KMS-11 (cell line): ENCODE measurements around the gene CCNG1.

Experiments
- H2AFZ ChIP-seq: fragments of 200-600 bp; sonication (generic); 2 replicates; pipeline ENCODE4 v1.6.1; 2016; ENCODE audit warnings: antibody characterized with exemption, mixed run types, low read depth
- H3K27ac ChIP-seq: fragments of 200-600 bp; sonication (generic); 2 replicates; pipeline ENCODE4 v1.6.1; 2016; ENCODE audit warnings: mild to moderate bottlenecking, mixed run types
- H3K27me3 ChIP-seq: fragments of 200-600 bp; sonication (generic); 2 replicates; pipeline ENCODE4 v1.6.1; 2017; ENCODE audit warnings: mild to moderate bottlenecking, low read depth, mixed run types, moderate library complexity; ENCODE audit not compliant: insufficient read depth
- H3K36me3 ChIP-seq: fragments of 200-600 bp; sonication (generic); 2 replicates; pipeline ENCODE4 v1.6.1; 2017; ENCODE audit warnings: mild to moderate bottlenecking, mixed run types; ENCODE audit not compliant: insufficient read depth
- H3K4me1 ChIP-seq: fragments of 200-600 bp; sonication (generic); 2 replicates; pipeline ENCODE4 v1.6.1; 2016; ENCODE audit warnings: mild to moderate bottlenecking, low read depth, mixed run types; ENCODE audit not compliant: poor library complexity, severe bottlenecking
- H3K4me2 ChIP-seq: fragments of 200-600 bp; sonication (generic); 2 replicates; pipeline ENCODE4 v1.7.0; 2016; ENCODE audit warnings: mild to moderate bottlenecking, mixed run types
- H3K4me3 ChIP-seq: fragments of 200-600 bp; sonication (generic); IDR thresholded peaks from 2 replicates; pipeline ENCODE4 v1.6.1; 2017; ENCODE audit warnings: low read depth, low read length, mixed read lengths; ENCODE audit not compliant: insufficient read depth
- H3K79me2 ChIP-seq: fragments of 200-600 bp; sonication (generic); 2 replicates; pipeline ENCODE4 v1.6.1; 2016; ENCODE audit warnings: low read depth, mixed run types; ENCODE audit not compliant: insufficient read depth
- H3K9ac ChIP-seq: fragments of 200-600 bp; sonication (generic); 2 replicates; pipeline ENCODE4 v1.6.1; 2016; ENCODE audit warnings: mild to moderate bottlenecking, mixed run types
- H4K20me1 ChIP-seq: fragments of 200-600 bp; sonication (generic); 2 replicates; pipeline ENCODE4 v1.6.1; 2016; ENCODE audit warnings: mild to moderate bottlenecking, mixed run types; ENCODE audit not compliant: insufficient read depth
- CTCF ChIP-seq: fragments of 200-600 bp; sonication (generic); conservative IDR thresholded peaks from 2 replicates; pipeline ENCODE4 v1.6.1; 2017; ENCODE audit warnings: low read depth, mild to moderate bottlenecking, antibody characterized with exemption, low read length, moderate library complexity, mixed read lengths

The CCNG1 gene

GRCh38 chr5:163444526-163444925, 7.1 kb downstream of the CCNG1 start:
- Histone ChIP-seq H3K4me2 (no peak overlapping the region), H4K20me1 (no peaks in the 10 kb centered on the region), H2AFZ (no peak overlapping the region), H3K4me1 (peaks cover 25% of the 10 kb centered on the region), H3K27me3 (no peaks in the 10 kb centered on the region), H3K79me2 (peaks cover 25% of the 10 kb centered on the region), H3K4me3 (no peak overlapping the region), H3K27ac (no peak overlapping the region), H3K9ac (no peak overlapping the region), H3K36me3 (peaks cover 12% of the 10 kb centered on the region; the same call in 1 of the 2 replicates)
- no peak for TF ChIP-seq CTCF

GRCh38 chr5:163445345-163445744, 8.0 kb downstream of the CCNG1 start:
- Histone ChIP-seq H2AFZ (no peak overlapping the region), H3K9ac (no peak overlapping the region), H4K20me1 (no peaks in the 10 kb centered on the region), H3K4me1 (peaks cover 16% of the 10 kb centered on the region), H3K27me3 (no peaks in the 10 kb centered on the region), H3K4me3 (no peak overlapping the region), H3K27ac (no peak overlapping the region), H3K79me2 (peaks cover 17% of the 10 kb centered on the region), H3K36me3 (peaks cover 12% of the 10 kb centered on the region; the same call in 1 of the 2 replicates), H3K4me2 (no peak overlapping the region)
- TF ChIP-seq CTCF, result no peak

GRCh38 chr5:163447191-163447590, 9.8 kb downstream of the CCNG1 start:
- no peaks in the 10 kb centered on the region for H3K79me2 ChIP-seq
- no peak for TF ChIP-seq CTCF
- H3K27ac ChIP-seq, result no peak overlapping the region
- no peak overlapping the region for H3K9ac ChIP-seq
- H3K27me3 ChIP-seq, result no peaks in the 10 kb centered on the region
- no peaks in the 10 kb centered on the region for H4K20me1 ChIP-seq
- no peak overlapping the region for H3K4me3 ChIP-seq
- no peak overlapping the region for H3K4me2 ChIP-seq
- no peaks in the 10 kb centered on the region for H3K4me1 ChIP-seq
- H3K36me3 ChIP-seq, result peaks cover 7% of the 10 kb centered on the region; the same call in 1 of the 2 replicates
- no peak overlapping the region for H2AFZ ChIP-seq

DNA sequence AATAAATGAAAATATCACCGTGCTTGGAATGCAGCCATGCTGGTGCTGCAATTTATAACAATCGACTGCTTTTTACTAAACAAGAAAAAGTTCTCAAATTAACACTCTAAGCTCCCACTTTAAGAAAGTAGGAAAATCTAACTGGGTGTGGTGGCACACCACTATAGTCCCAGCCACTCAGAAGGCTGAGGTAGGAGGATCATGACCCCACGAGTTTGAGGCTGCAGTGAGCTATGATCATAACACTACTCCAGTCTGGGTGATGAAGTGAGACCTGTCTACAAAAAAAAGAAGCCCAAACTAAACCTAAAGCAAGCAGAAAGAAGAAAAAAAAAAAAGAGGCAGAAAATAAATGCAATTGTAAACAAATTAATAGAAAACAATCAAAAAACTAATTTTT, 10.5 kb downstream of the CCNG1 start:
- H4K20me1 ChIP-seq, result no peaks in the 10 kb centered on the region
- no peak overlapping the region for H3K27ac ChIP-seq
- no peak overlapping the region for H3K9ac ChIP-seq
- no peak for TF ChIP-seq CTCF
- no peak overlapping the region for H3K4me2 ChIP-seq
- no peaks in the 10 kb centered on the region for H3K36me3 ChIP-seq
- no peaks in the 10 kb centered on the region for H3K4me1 ChIP-seq
- no peaks in the 10 kb centered on the region for H3K27me3 ChIP-seq
- H3K4me3 ChIP-seq, result no peak overlapping the region
- H2AFZ ChIP-seq, result no peak overlapping the region
- H3K79me2 ChIP-seq, result no peaks in the 10 kb centered on the region

DNA sequence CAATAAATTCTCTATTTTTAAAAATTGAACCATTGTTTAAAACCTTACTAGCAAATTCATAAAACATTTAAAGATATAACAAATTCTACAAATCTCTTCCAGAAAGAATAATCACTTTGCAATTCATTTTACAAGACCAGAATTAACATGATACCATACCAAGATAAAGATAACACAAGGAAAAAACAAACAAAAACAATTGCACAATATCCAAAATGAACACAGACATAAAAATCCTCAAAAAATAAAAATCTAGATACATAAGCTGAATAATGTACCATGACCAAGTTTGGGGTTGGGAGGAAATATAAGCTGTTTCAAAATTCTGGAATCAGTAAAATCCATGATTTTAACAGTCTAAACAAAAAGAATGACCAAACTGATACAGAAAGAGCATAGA, 11.1 kb downstream of the CCNG1 start:
- Histone ChIP-seq H2AFZ (no peak overlapping the region), H3K79me2 (no peaks in the 10 kb centered on the region), H3K4me3 (no peak overlapping the region), H3K4me1 (no peaks in the 10 kb centered on the region), H3K27me3 (no peaks in the 10 kb centered on the region), H3K36me3 (no peaks in the 10 kb centered on the region), H3K4me2 (no peak overlapping the region), H3K27ac (no peak overlapping the region), H3K9ac (no peak overlapping the region), H4K20me1 (no peaks in the 10 kb centered on the region)
- no peak for TF ChIP-seq CTCF
